ENCODE data around the gene PPP6R1. TPM values are rescaled to one million over a fixed set of nuclear protein-coding genes. Genes with fewer than 3 reads are reported as not detected.

Gene PPP6R1
- total and polyA plus RNA-seq, 2 of the 13 experiments (the other 11 are each of a cell fraction or from before 2014, with no cell fraction given): 25.8 to 54.0 TPM

- WGBS (ENCODE audit: low lambda C conversion rate): 44% methylated on average over 8 of the region's 9 CpGs
- no peak overlapping the region for H3K9ac ChIP-seq (ENCODE audit: insufficient read depth, low read depth, low read length)
- H4K20me1 ChIP-seq (ENCODE audit: insufficient read depth, low read length): no peaks in the 10 kb centered on the region
- ChIA-PET CTCF (ENCODE audit: low intra/inter-chr PET ratio, low total read pairs) (no interaction called here), POLR2A (no interaction called here)
- no peaks in the 10 kb centered on the region for H3K36me3 ChIP-seq (replicated peaks in 1 of 2; ENCODE audit: control insufficient read depth in 1 of 2, insufficient read depth in 2 of 2, low read length in 2 of 2)
- no peak for TF ChIP-seq ZNF496 (CRISPR knock-in tag; IDR thresholded peaks at IDR 0.05; ENCODE audit: insufficient replicate concordance)
- TF ChIP-seq SMC3 (IDR thresholded peaks at IDR 0.05; ENCODE audit: low read length): no peak
- no peak for TF ChIP-seq GABPA (IDR thresholded peaks at IDR 0.05; ENCODE audit: low read depth, low read length)
- TF ChIP-seq GABPA (CRISPR knock-in tag; IDR thresholded peaks at IDR 0.05; ENCODE audit: low read depth): 0 out of 2 replicates have a peak, but pooled peaks have one; percentile 14
- no peak for TF ChIP-seq NKX3-1 (CRISPR knock-in tag; IDR thresholded peaks at IDR 0.05)
- no peak for TF ChIP-seq IRF1 (CRISPR knock-in tag; IDR thresholded peaks at IDR 0.05; ENCODE audit: low read depth)
- no peak for TF ChIP-seq KLF11 (CRISPR knock-in tag; IDR thresholded peaks at IDR 0.05)
- TF ChIP-seq ZNF143 (CRISPR knock-in tag; IDR thresholded peaks at IDR 0.05): peak; percentile 76
- no peak for TF ChIP-seq IRX3 (CRISPR knock-in tag; IDR thresholded peaks at IDR 0.05; ENCODE audit: borderline replicate concordance, low read depth)
- no peak for TF ChIP-seq ZSCAN31 (CRISPR knock-in tag; IDR thresholded peaks at IDR 0.05; ENCODE audit: low read depth)
- TF ChIP-seq THAP11 (CRISPR knock-in tag; IDR thresholded peaks at IDR 0.05): peak; percentile 90
- no peak for TF ChIP-seq DZIP1 (CRISPR knock-in tag; IDR thresholded peaks at IDR 0.05)
- no peak overlapping the region for H2AFZ ChIP-seq (ENCODE audit: low read length)
- peaks cover 25% of the 10 kb centered on the region for H3K4me1 ChIP-seq (ENCODE audit: insufficient read depth, low read length)
- DNase-seq (ENCODE audit: low spot score) (no peak), FAIRE-seq (no peak), ATAC-seq (no peak)
- no TSS peak for BruUV-seq (replicated peaks)
- H3K79me2 ChIP-seq (ENCODE audit: insufficient read depth, low read length): no peaks in the 10 kb centered on the region
- H3K27me3 ChIP-seq (ENCODE audit: control insufficient read depth in 1 of 2, insufficient read depth in 2 of 2, low read length in 2 of 2): peaks cover 0 to 21% of the 10 kb centered on the region in 2 experiments
- no peak overlapping the region for H3K27ac ChIP-seq (ENCODE audit: extremely low read length, insufficient read depth, low read length)
- H3K4me3 ChIP-seq (replicated peaks in 1 of 3; ENCODE audit: insufficient read depth in 1 of 3, low read depth in 2 of 3, low read length in 3 of 3): no peak overlapping the region
- intact Hi-C loops (cut with micrococcal nuclease; ENCODE audit: unreplicated experiment): no loop called here
- no peak overlapping the region for H3K4me2 ChIP-seq (ENCODE audit: low read depth, low read length)
- H3K9me3 ChIP-seq (ENCODE audit: low read length): no peaks in the 10 kb centered on the region
- in situ Hi-C loops (cut with HindIII; ENCODE audit: extremely low pct_ligation_motif_present, low pct_unique_long_range_greater_than_20kb): no loop called here
Observed at GRCh38 chr19:55289117-55289796, 30.4 kb upstream of the PPP6R1 start.
